ENCODE results near the gene LRRC4C. TPM values are rescaled to one million over a fixed set of nuclear protein-coding genes. Genes with fewer than 3 reads are reported as not detected.

The LRRC4C gene
- total RNA-seq, 1 experiment from 2014 or later = not detected

GRCh38 chr11:40827116-40827515 is 632.3 kb downstream of the LRRC4C start:
- no peaks in the 10 kb centered on the region for H4K20me1 ChIP-seq (ENCODE audit: low read length)
- no peak overlapping the region for H3K4me2 ChIP-seq (ENCODE audit: low read length)
- no peaks in the 10 kb centered on the region for H3F3A ChIP-seq (ENCODE audit: low read length, unreplicated experiment)
- ATAC-seq = no peak
- no peaks in the 10 kb centered on the region for H3K79me2 ChIP-seq (ENCODE audit: low read length)
- H3K4me1 ChIP-seq (ENCODE audit: insufficient read depth, low read length) = no peaks in the 10 kb centered on the region
- no peak overlapping the region for H3K27ac ChIP-seq (ENCODE audit: low read length)
- no peaks in the 10 kb centered on the region for H3K36me3 ChIP-seq (ENCODE audit: low read depth, low read length)
- H3K27me3 ChIP-seq (ENCODE audit: low read length) = no peaks in the 10 kb centered on the region
- ChIA-PET CTCF (no interaction called here), POLR2A (ENCODE audit: unreplicated experiment) (no interaction called here)
- BruUV-seq (replicated peaks) = no TSS peak
- intact Hi-C loops (cut with micrococcal nuclease) = no loop called here
- no peak overlapping the region for H2AFZ ChIP-seq (ENCODE audit: low read length)
- H3K4me3 ChIP-seq (ENCODE audit: low read length) = no peak overlapping the region
- DNase-seq = no peak
- H3K9ac ChIP-seq (ENCODE audit: low read length) = no peak overlapping the region
- TF ChIP-seq CTCF (conservative IDR thresholded peaks at IDR 0.05; ENCODE audit: low read depth, low read length) (no peak), EZH2 (IDR thresholded peaks at IDR 0.05; ENCODE audit: low read length, unreplicated experiment) (no peak), EZH2phosphoT487 (IDR thresholded peaks at IDR 0.05; ENCODE audit: borderline replicate concordance, low read length) (no peak)
- H3K9me2 ChIP-seq (replicated peaks; ENCODE audit: low read length) = no peaks in the 10 kb centered on the region
- 0 out of 2 replicates have a peak, but pooled peaks cover 3% of the 10 kb centered on the region for H3K9me3 ChIP-seq (ENCODE audit: low read length)

- Histone ChIP-seq H3K27me3 (ENCODE audit: low read length) (no peaks in the 10 kb centered on the region), H3K4me1 (ENCODE audit: insufficient read depth, low read length) (no peaks in the 10 kb centered on the region), H3K9me2 (replicated peaks; ENCODE audit: low read length) (no peaks in the 10 kb centered on the region), H3K4me2 (ENCODE audit: low read length) (no peak overlapping the region), H3K27ac (ENCODE audit: low read length) (no peak overlapping the region), H3K79me2 (ENCODE audit: low read length) (no peaks in the 10 kb centered on the region), H3K36me3 (ENCODE audit: low read depth, low read length) (no peaks in the 10 kb centered on the region), H3K4me3 (ENCODE audit: low read length) (no peak overlapping the region), H3K9ac (ENCODE audit: low read length) (no peak overlapping the region), H2AFZ (ENCODE audit: low read length) (no peak overlapping the region), H3F3A (ENCODE audit: low read length, unreplicated experiment) (no peaks in the 10 kb centered on the region), H3K9me3 (ENCODE audit: low read length) (0 out of 2 replicates have a peak, but pooled peaks cover 3% of the 10 kb centered on the region), H4K20me1 (ENCODE audit: low read length) (no peaks in the 10 kb centered on the region)
- intact Hi-C loops (cut with micrococcal nuclease) = no loop called here
- TF ChIP-seq CTCF (conservative IDR thresholded peaks at IDR 0.05; ENCODE audit: low read depth, low read length) = no peak
- no peak for TF ChIP-seq EZH2 (IDR thresholded peaks at IDR 0.05; ENCODE audit: low read length, unreplicated experiment)
- no peak for TF ChIP-seq EZH2phosphoT487 (IDR thresholded peaks at IDR 0.05; ENCODE audit: borderline replicate concordance, low read length)
- POLR2A ChIA-PET (ENCODE audit: unreplicated experiment) = no interaction called here
- no peak for ATAC-seq
- no TSS peak for BruUV-seq (replicated peaks)
- CTCF ChIA-PET = no interaction called here
- DNase-seq = no peak
Observed at GRCh38 chr11:40826601-40827000, 632.9 kb downstream of the LRRC4C start.

- ChIA-PET CTCF (no interaction called here), POLR2A (ENCODE audit: unreplicated experiment) (no interaction called here)
- Histone ChIP-seq H3F3A (ENCODE audit: low read length, unreplicated experiment) (no peaks in the 10 kb centered on the region), H2AFZ (ENCODE audit: low read length) (no peak overlapping the region), H3K9me3 (ENCODE audit: low read length) (0 out of 2 replicates have a peak, but pooled peaks cover 3% of the 10 kb centered on the region), H3K4me3 (ENCODE audit: low read length) (no peak overlapping the region), H3K79me2 (ENCODE audit: low read length) (no peaks in the 10 kb centered on the region), H3K4me1 (ENCODE audit: insufficient read depth, low read length) (no peaks in the 10 kb centered on the region), H3K36me3 (ENCODE audit: low read depth, low read length) (no peaks in the 10 kb centered on the region), H3K9ac (ENCODE audit: low read length) (no peak overlapping the region), H3K4me2 (ENCODE audit: low read length) (no peak overlapping the region), H4K20me1 (ENCODE audit: low read length) (no peaks in the 10 kb centered on the region), H3K27ac (ENCODE audit: low read length) (no peak overlapping the region), H3K9me2 (replicated peaks; ENCODE audit: low read length) (no peaks in the 10 kb centered on the region), H3K27me3 (ENCODE audit: low read length) (no peaks in the 10 kb centered on the region)
- DNase-seq (no peak), ATAC-seq (no peak)
- BruUV-seq (replicated peaks) = no TSS peak
- TF ChIP-seq EZH2 (IDR thresholded peaks at IDR 0.05; ENCODE audit: low read length, unreplicated experiment) (no peak), CTCF (conservative IDR thresholded peaks at IDR 0.05; ENCODE audit: low read depth, low read length) (no peak), EZH2phosphoT487 (IDR thresholded peaks at IDR 0.05; ENCODE audit: borderline replicate concordance, low read length) (no peak)
- intact Hi-C loops (cut with micrococcal nuclease) = no loop called here
Observed at GRCh38 chr11:40825201-40825834, 634.1 kb downstream of the LRRC4C start.
